HG02642 (cell line): Measurements from ENCODE around the gene POMZP3.
"Not testable (repeated sequence)": the region's sequence is repeated elsewhere in the genome, so short reads cannot be mapped to it uniquely, and the experiment has no call there.

Experiments
- ATAC-seq: cut with Tn5 transposase; IDR thresholded peaks from one replicate; pipeline ENCODE4 v1.9.1; 2021; ENCODE audit warnings: mild to moderate bottlenecking; ENCODE audit not compliant: unreplicated experiment, poor library complexity

The POMZP3 gene

GRCh38 chr7:76626989-76627642, at the start of gene POMZP3:
POMZP3 (minus strand) TSS chr7:76627279; CDS start chr7:76626064, 1,215 bp downstream.
- peak; percentile 87 for ATAC-seq

DNA sequence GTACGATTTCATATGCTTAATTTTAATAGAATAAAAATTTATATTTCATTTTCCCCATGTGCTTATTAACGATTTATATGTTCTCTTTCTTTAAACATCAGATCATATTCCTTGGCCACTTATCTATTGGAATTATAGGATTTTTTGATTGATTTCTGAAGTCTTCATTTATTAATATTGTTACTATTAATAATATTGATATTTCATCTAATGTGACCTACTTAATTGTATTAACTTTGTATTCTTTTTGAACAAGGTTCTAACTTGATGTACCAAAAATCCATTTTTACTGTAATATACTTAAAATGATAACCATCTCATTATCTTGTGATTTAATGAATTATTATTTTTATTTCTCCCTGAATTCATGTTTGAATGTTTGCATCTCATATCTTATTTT, 48.7 kb upstream of the POMZP3 start:
- ATAC-seq: not testable (repeated sequence)

DNA sequence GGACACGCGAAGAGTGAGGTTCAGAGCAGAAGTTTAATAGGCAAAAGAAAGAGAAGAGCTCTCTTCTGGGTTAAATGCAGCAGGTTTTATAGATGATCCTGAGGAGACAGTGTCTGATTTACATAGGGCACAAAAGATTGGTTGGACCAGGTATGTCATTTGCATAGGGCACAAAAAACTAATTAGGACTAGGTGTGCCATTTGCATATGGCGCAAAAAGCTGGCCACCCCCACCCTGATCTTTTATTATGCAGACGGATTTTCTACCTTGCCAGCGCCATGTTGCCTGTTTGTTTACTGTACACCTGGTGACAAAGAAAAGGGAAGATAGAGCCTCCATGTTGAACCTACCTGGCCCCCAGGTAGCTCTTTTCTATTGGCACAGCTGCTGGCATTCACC, 46.3 kb upstream of the POMZP3 start:
- ATAC-seq: not testable (repeated sequence)

DNA sequence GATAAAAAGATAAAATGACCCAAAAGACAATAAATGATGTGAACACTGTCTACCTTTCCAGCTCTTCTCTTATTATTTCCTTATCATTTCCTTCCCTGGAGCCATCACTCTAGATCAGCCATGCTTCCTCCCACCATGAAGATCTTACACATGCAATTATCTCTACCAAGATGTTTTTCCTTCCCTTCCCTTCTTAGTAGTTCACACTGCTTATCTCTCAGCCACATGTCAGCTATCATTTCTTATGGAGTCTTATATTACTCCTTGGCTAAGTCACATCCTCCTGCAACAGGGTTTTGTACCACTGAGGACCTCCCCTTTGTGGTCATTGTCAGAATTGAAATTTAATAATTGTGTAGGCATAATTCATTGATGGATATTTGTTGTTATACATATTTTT, 32.1 kb upstream of the POMZP3 start:
- ATAC-seq: not testable (repeated sequence)

DNA sequence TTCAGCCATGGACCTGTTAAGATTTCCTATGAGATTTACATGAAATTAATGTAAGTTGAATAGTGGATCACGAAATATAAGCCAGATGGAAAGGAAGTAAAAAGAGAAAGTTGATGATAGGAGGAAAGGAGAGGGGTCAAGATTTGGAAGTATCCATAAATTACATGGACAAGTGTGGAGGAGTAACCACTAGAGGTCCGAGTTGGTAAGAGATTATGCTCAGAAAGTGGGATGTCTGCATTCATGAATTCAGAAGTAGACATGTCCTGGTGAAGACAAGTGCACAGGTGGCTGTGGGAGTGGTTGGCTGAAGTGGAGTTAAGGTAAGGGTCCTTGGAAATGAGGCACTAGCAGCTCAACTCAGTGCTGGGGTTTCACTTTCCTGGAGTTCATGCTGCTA, 29.3 kb upstream of the POMZP3 start:
- ATAC-seq: not testable (repeated sequence)

DNA sequence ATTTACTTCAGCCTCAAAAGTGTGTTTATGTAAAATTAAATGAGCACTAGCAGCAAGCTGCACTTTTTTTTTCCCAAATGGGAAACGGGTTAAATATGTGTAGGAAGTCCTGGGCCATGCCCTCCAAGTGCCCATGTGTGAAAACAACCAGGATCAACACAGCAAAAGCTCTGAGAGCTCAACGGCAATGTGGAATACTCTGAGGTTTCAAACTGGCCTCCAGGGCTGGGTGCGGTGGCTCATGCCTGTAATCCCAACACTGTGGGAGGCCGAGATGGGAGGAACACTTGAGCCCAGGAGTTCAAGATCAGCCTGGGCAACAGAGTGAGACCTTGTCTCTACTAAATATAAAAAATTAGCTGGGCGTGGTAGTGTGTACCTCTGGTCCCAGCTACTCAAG, 15.5 kb upstream of the POMZP3 start:
- not testable (repeated sequence) for ATAC-seq

GRCh38 chr7:76637061-76637691, 10.1 kb upstream of the POMZP3 start:
- ATAC-seq: peak; percentile 97

DNA sequence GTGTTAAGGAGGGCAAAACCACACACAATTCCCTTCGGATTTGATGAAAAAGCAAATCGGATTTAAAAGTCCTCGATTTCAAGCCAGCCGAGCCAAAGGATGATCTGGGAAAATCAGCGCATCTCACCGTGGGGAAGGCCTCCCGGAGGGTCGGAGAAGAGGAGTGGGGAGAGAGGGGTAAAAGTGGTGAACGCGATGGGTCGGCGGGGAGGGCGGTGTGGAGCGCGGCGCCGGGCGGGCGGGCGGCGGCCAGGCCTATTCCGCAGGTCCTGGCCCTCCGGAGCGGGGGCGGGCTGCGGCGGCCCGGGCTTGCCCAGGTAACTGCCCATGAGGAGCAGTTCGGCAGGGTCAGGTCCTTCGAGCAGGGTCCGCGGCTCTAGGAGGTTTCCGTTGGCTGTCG, 498 bp downstream of the POMZP3 start:
- peak; percentile 53 for ATAC-seq

GRCh38 chr7:76619439-76620190, 7.5 kb downstream of the POMZP3 start:
- ATAC-seq: not testable (repeated sequence)

- ATAC-seq: not testable (repeated sequence)
These were observed 13.3 kb downstream of the POMZP3 start for GRCh38 chr7:76613783-76614182.

- ATAC-seq: not testable (repeated sequence)
These were observed 14.8 kb downstream of the POMZP3 start for GRCh38 chr7:76612232-76612631.

GRCh38 chr7:76609864-76610263, 17.2 kb downstream of the POMZP3 start:
- peak; percentile 37 for ATAC-seq

DNA sequence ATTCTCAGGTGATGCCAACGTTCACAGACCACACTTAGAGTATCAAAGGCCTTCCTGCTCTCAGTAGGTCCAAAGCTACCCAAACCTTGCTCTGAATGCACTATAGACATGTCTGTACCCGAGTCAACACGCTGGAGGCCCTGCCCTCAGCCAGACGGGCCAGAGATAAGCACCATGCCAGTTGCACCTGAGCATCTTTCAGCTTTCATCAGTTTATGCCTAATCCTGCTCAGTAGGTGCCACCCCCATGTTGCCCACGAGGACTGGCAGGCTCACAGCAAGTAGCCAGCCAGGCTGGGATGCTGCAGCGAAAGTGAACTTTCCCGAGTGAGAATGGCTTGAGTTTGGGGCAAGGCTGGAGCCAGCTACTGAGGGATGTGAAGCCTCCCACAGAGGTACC, 18.6 kb downstream of the POMZP3 start:
- not testable (repeated sequence) for ATAC-seq

GRCh38 chr7:76606027-76606426, 21.1 kb downstream of the POMZP3 start:
- ATAC-seq: peak; percentile 92

DNA sequence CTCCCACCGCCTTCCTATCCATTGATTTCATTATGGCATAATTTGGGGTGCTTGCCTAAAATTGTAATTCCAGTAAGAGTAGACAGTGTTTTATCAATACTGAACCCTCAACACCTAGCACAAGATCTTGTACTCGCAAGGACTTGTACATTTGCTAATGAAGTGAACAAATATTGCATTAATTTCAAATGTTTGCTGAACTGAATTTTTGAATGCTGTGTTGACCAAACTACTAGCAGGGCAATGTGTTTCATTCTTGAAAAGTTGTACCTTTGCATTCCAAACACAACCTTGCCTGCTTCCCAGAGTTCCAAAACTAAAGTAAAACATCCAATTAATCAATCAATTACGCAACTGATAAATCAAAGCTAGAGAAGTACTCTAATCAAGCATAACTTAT, 26.4 kb downstream of the POMZP3 start:
- ATAC-seq: not testable (repeated sequence)

GRCh38 chr7:76600116-76600482, 27.0 kb downstream of the POMZP3 start:
- ATAC-seq: not testable (repeated sequence)

DNA sequence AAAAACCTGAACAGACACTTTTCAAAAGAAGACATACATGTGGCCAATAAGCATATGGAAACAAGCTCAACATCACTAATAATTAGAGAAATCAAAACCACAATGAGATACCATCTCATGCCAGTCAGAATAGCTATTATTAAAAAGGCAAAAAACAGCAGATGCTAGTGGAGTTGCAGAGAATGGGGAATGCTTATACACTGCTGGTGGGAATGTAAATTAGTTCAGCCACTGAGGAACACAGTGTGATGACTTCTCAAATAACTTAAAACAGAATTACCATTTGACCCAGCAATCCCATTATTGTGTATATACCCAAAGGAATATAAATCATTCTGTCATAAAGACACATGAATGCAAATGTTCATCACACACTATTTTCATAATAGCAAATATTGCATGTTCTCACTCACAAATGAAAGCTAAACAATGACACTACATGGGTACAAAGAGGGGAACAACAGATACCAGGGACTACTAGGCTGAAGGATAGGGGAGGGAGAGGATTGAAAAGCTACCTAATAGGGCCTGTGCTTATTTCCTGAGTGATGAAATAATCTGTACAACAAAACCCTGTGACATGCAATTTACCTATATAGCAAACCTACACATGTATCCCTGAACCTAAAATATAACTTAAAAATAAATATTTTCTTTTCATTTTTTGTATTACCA, 28.4 kb downstream of the POMZP3 start:
- ATAC-seq: not testable (repeated sequence)

GRCh38 chr7:76597288-76597687, 29.8 kb downstream of the POMZP3 start:
- ATAC-seq: peak; percentile 56

- ATAC-seq: not testable (repeated sequence)
These were observed 34.4 kb downstream of the POMZP3 start for GRCh38 chr7:76592694-76593093.

DNA sequence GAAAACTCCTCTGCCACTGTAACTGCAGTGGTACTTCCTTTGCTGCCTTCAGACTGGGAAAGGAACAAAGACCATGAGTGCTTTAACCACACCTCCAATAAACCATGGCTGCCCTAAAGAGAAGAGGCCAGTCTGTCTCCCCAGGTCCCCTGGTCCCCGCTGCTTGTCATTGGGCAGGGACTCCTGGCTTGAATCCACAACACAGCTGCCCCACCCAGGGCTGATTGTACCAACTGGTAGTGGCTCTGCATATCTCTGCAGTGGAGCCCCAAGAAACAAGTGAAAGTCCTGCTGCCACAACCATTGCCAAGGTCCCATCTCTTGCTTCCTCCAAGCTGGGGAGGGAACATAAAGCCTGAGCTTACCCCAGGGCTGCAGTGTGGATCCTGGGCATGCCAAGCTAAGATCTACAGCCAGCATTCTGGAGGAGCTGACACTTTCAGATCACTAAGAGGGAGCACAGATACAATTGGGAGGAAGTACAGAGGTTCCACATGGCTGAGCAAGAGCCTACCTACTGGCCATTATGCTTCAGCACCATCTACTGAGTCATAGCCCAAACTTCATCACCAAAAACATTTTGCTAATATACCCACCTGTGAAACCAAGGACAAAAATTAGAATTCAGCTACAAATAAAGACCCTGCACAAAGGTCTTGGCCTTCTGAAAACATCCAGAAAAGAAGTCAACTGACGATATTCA, 35.3 kb downstream of the POMZP3 start:
- ATAC-seq: peak; percentile 78
